ENCODE data around the gene ACOX3. TPM values are rescaled to one million over a fixed set of nuclear protein-coding genes. Genes with fewer than 3 reads are reported as not detected.

ACOX3 gene
- total RNA-seq, 1 donor from 2014 or later, result 51.6 TPM

GRCh38 chr4:8326206-8326605 lies 114.3 kb downstream of the ACOX3 start:
- Mint-ChIP-seq H3K36me3 (ENCODE audit: low read depth) (no peaks in the 10 kb centered on the region), H3K4me3 (ENCODE audit: unreplicated experiment) (no peak overlapping the region), H3K9me3 (ENCODE audit: low read depth) (peaks cover 14% of the 10 kb centered on the region), H3K4me1 (ENCODE audit: low read depth) (peaks cover 5% of the 10 kb centered on the region), H3K27me3 (ENCODE audit: low read depth) (peaks cover 1% of the 10 kb centered on the region), H3K27ac (ENCODE audit: unreplicated experiment) (no peak overlapping the region)
- no peak for TF ChIP-seq CTCF (IDR thresholded peaks at IDR 0.05)
- peak; percentile 20 for DNase-seq (ENCODE audit: low spot score)

GRCh38 chr4:8325291-8325973 lies 115.1 kb downstream of the ACOX3 start:
- H3K9me3 Mint-ChIP-seq (ENCODE audit: low read depth), result peaks cover 14% of the 10 kb centered on the region
- peak; percentile 67 for DNase-seq (ENCODE audit: low spot score)
- H3K27me3 Mint-ChIP-seq (ENCODE audit: low read depth), result peaks cover 1% of the 10 kb centered on the region
- H3K27ac Mint-ChIP-seq (ENCODE audit: unreplicated experiment), result no peak overlapping the region
- H3K4me3 Mint-ChIP-seq (ENCODE audit: unreplicated experiment), result no peak overlapping the region
- H3K4me1 Mint-ChIP-seq (ENCODE audit: low read depth), result no peaks in the 10 kb centered on the region
- no peaks in the 10 kb centered on the region for H3K36me3 Mint-ChIP-seq (ENCODE audit: low read depth)
- TF ChIP-seq CTCF (IDR thresholded peaks at IDR 0.05), result no peak

GRCh38 chr4:8324640-8325239 lies 115.8 kb downstream of the ACOX3 start:
- H3K36me3 Mint-ChIP-seq (ENCODE audit: low read depth), result no peaks in the 10 kb centered on the region
- peaks cover 1% of the 10 kb centered on the region for H3K27me3 Mint-ChIP-seq (ENCODE audit: low read depth)
- H3K4me1 Mint-ChIP-seq (ENCODE audit: low read depth), result no peaks in the 10 kb centered on the region
- peak; percentile 36 for DNase-seq (ENCODE audit: low spot score)
- TF ChIP-seq CTCF (IDR thresholded peaks at IDR 0.05), result no peak
- no peak overlapping the region for H3K4me3 Mint-ChIP-seq (ENCODE audit: unreplicated experiment)
- peaks cover 14% of the 10 kb centered on the region for H3K9me3 Mint-ChIP-seq (ENCODE audit: low read depth)
- no peak overlapping the region for H3K27ac Mint-ChIP-seq (ENCODE audit: unreplicated experiment)

- peaks cover 14% of the 10 kb centered on the region for H3K9me3 Mint-ChIP-seq (ENCODE audit: low read depth)
- H3K36me3 Mint-ChIP-seq (ENCODE audit: low read depth), result no peaks in the 10 kb centered on the region
- peak; percentile 36 for DNase-seq (ENCODE audit: low spot score)
- no peaks in the 10 kb centered on the region for H3K4me1 Mint-ChIP-seq (ENCODE audit: low read depth)
- peaks cover 1% of the 10 kb centered on the region for H3K27me3 Mint-ChIP-seq (ENCODE audit: low read depth)
- no peak overlapping the region for H3K27ac Mint-ChIP-seq (ENCODE audit: unreplicated experiment)
- TF ChIP-seq CTCF (IDR thresholded peaks at IDR 0.05), result no peak
- no peak overlapping the region for H3K4me3 Mint-ChIP-seq (ENCODE audit: unreplicated experiment)
Measured at GRCh38 chr4:8323947-8324555, 116.5 kb downstream of the ACOX3 start.

- peak; percentile 51 for DNase-seq (ENCODE audit: low spot score)
- Mint-ChIP-seq H3K27me3 (ENCODE audit: low read depth) (peaks cover 1% of the 10 kb centered on the region), H3K36me3 (ENCODE audit: low read depth) (no peaks in the 10 kb centered on the region), H3K27ac (ENCODE audit: unreplicated experiment) (no peak overlapping the region), H3K4me3 (ENCODE audit: unreplicated experiment) (no peak overlapping the region), H3K9me3 (ENCODE audit: low read depth) (peaks cover 14% of the 10 kb centered on the region), H3K4me1 (ENCODE audit: low read depth) (no peaks in the 10 kb centered on the region)
- TF ChIP-seq CTCF (IDR thresholded peaks at IDR 0.05), result no peak
Measured at GRCh38 chr4:8322794-8323704, 117.5 kb downstream of the ACOX3 start.

Measured in chondrocyte (in vitro differentiated cells).